WTC11 (cell line): Measurements from ENCODE around the gene MYO6. TPM values are rescaled to one million over a fixed set of nuclear protein-coding genes. Genes with fewer than 3 reads are reported as not detected.
A peak's percentile ranks its signal among the peaks of the same experiment; 100 is the strongest.

Experiments used
- ATAC-seq: fragments of 200-7000 bp; cut with Tn5 transposase; 2 replicates; pipeline ENCODE4 v1.10.0; 2021; ENCODE audit warnings: mild to moderate bottlenecking, moderate library complexity
- CTCF ChIA-PET: fragments of 300-600 bp; sonication (Branson Sonifier 250); formaldehyde crosslinking; loops from one replicate; lab custom pipeline; 2021; ENCODE audit warnings: antibody characterized with exemption; lab: Charles Lee
- POLR2A ChIA-PET: fragments of 350-600 bp; sonication (Branson Sonifier 250); formaldehyde crosslinking; loops from one replicate; lab custom pipeline; 2021; ENCODE audit warnings: antibody characterized with exemption; lab: Charles Lee
- DNase-seq: peaks from one replicate; pipeline ENCODE4 v3.0.0; 2021; ENCODE audit warnings: low spot score
- H3K27ac Mint-ChIP-seq: 2 replicates; pipeline ENCODE4 v1.8.0; 2021; ENCODE audit warnings: mixed read lengths
- H3K27me3 Mint-ChIP-seq: 2 replicates; pipeline ENCODE4 v1.8.0; 2021; ENCODE audit warnings: low read depth, mild to moderate bottlenecking, moderate library complexity, mixed read lengths
- H3K36me3 Mint-ChIP-seq: 2 replicates; pipeline ENCODE4 v1.8.0; 2021; ENCODE audit warnings: mixed read lengths
- H3K4me1 Mint-ChIP-seq: 2 replicates; pipeline ENCODE4 v1.8.0; 2022; ENCODE audit warnings: mixed read lengths
- H3K4me3 Mint-ChIP-seq: 2 replicates; pipeline ENCODE4 v1.8.0; 2021; ENCODE audit warnings: mild to moderate bottlenecking, moderate library complexity, mixed read lengths
- H3K9me3 Mint-ChIP-seq: 2 replicates; pipeline ENCODE4 v1.8.0; 2021; ENCODE audit warnings: mixed read lengths
- CREM ChIP-seq: sonication (generic); formaldehyde crosslinking; IDR thresholded peaks from 2 replicates; pipeline ENCODE4 v1.8.1; 2022; ENCODE audit warnings: mild to moderate bottlenecking, missing genetic modification reagents, moderate library complexity
- ESRRA ChIP-seq: sonication (generic); formaldehyde crosslinking; IDR thresholded peaks from 2 replicates; pipeline ENCODE4 v1.8.1; 2022; ENCODE audit warnings: mild to moderate bottlenecking, missing genetic modification reagents, borderline replicate concordance
- NFYB ChIP-seq: sonication (generic); formaldehyde crosslinking; conservative IDR thresholded peaks from 2 replicates; pipeline ENCODE4 v1.8.0; 2022; ENCODE audit warnings: low read depth, missing genetic modification reagents
- NR2C2 ChIP-seq: sonication (generic); formaldehyde crosslinking; IDR thresholded peaks from 2 replicates; pipeline ENCODE4 v1.8.0; 2022; ENCODE audit warnings: mild to moderate bottlenecking, missing genetic modification reagents
- total RNA-seq: library from RNA; stranded (reverse); gene quantifications from 3 replicates; pipeline ENCODE4 v1.2.3, GENCODE V29; 2021
- TF ChIP-seq, protein P1 (sequence below): sonication (generic); formaldehyde crosslinking; IDR thresholded peaks from 2 replicates; pipeline ENCODE4 v1.8.0; 2023; ENCODE audit warnings: missing genetic modification reagents
- TF ChIP-seq, protein P2 (sequence below): sonication (generic); formaldehyde crosslinking; IDR thresholded peaks from 2 replicates; pipeline ENCODE4 v1.8.1; 2023; ENCODE audit warnings: mild to moderate bottlenecking, missing genetic modification reagents, moderate library complexity
- TF ChIP-seq, protein P3 (sequence below): sonication (generic); formaldehyde crosslinking; IDR thresholded peaks from 2 replicates; pipeline ENCODE4 v1.8.0; 2022; ENCODE audit warnings: mild to moderate bottlenecking, missing genetic modification reagents
- TF ChIP-seq, protein P4 (sequence below): sonication (generic); formaldehyde crosslinking; IDR thresholded peaks from 2 replicates; pipeline ENCODE4 v1.8.0; 2022; ENCODE audit warnings: mild to moderate bottlenecking, missing genetic modification reagents
- TF ChIP-seq, protein P5 (sequence below): fragments of 200-600 bp; IDR thresholded peaks from 2 replicates; pipeline ENCODE4 v1.8.0; 2022; ENCODE audit warnings: antibody characterized with exemption
- TF ChIP-seq, protein P6 (sequence below): sonication (generic); formaldehyde crosslinking; IDR thresholded peaks from 2 replicates; pipeline ENCODE4 v1.8.0; 2022; ENCODE audit warnings: missing genetic modification reagents

The MYO6 gene
- total RNA-seq, 1 experiment from 2014 or later, result 32.6 TPM

DNA sequence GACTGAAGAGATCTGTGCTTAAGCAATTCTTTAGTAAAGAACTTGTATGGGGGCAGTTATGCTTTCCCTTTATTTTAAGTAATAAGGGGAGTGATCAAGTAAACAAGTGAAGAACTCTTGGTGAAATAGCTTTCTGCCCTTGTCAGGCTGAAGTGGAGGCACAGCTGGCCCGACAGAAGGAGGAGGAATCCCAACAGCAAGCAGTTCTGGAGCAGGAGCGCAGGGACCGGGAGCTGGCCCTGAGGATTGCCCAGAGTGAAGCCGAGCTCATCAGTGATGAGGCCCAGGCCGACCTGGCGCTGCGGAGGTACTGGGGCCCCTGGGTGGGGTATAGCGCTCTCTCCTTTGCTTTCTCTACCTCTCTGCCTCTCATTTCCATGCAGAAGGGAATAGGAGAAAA, 143.3 kb downstream of the MYO6 start (continued):
- TF ChIP-seq, protein P1, sequence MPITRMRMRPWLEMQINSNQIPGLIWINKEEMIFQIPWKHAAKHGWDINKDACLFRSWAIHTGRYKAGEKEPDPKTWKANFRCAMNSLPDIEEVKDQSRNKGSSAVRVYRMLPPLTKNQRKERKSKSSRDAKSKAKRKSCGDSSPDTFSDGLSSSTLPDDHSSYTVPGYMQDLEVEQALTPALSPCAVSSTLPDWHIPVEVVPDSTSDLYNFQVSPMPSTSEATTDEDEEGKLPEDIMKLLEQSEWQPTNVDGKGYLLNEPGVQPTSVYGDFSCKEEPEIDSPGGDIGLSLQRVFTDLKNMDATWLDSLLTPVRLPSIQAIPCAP (CRISPR knock-in tag), result no peak
- TF ChIP-seq, all 79 proteins: peak for 0

DNA sequence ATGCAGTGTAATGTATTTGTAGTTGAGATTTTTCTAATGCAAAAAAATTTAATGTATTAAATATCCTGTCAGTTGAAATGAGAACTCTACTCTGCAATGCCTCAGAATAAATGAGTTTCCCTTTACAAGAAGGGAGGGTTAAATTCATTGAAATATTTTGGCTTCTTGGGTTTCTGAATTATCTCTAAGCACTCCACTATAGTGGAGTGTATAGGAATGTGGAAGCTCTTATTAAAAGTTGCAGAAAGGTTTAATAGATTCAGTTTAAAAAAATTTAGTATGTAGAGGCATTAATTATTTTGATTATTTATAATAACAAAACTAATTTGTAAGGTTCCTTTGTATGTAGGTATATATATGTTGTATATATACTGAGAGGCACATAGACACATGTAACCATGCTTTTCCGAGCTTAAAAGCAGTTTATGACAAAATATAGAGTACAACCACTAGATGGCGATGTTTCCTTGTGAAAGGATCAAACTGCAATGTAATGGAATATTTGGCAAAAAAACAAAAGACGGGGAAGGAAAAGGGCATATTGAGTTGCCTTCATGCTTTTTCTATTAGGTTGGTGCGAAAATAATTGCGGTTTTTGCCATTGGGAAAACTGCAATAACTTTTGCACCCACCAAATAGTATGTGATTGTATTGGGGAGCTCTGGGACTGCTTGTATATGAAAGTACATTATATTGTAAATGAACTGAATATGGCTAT, 144.2 kb downstream of the MYO6 start:
- POLR2A ChIA-PET, result interaction anchor here (0.7 kb wide), 1 partner anchor 38 kb away, joined by 3 read pairs; no protein-coding TSS in a partner anchor

DNA sequence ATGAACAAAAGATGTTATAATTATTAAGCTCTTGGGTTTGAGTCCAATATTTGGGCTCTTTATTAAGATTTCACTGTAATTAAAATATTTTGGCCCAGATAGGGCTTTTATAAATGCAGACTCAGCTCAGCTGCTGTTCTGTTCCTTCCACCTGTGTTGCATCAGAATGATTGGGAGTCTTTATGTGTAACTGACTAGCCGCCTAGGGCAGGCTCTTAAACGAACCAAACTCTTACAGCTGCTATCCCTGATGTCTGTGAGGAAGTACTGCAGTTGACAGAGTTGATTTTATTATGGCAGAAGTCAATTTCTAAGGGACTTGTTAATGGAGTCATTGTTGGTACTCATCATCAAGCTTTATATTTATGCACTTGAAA, 144.7 kb downstream of the MYO6 start:
- no peak for TF ChIP-seq CREM (CRISPR knock-in tag)
- no peak for TF ChIP-seq NR2C2 (CRISPR knock-in tag)
- TF ChIP-seq ESRRA (CRISPR knock-in tag), result no peak
- no peak for TF ChIP-seq NFYB (CRISPR knock-in tag)
- TF ChIP-seq, protein P2, sequence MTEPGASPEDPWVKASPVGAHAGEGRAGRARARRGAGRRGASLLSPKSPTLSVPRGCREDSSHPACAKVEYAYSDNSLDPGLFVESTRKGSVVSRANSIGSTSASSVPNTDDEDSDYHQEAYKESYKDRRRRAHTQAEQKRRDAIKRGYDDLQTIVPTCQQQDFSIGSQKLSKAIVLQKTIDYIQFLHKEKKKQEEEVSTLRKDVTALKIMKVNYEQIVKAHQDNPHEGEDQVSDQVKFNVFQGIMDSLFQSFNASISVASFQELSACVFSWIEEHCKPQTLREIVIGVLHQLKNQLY (CRISPR knock-in tag), result no peak
- TF ChIP-seq, protein P3, sequence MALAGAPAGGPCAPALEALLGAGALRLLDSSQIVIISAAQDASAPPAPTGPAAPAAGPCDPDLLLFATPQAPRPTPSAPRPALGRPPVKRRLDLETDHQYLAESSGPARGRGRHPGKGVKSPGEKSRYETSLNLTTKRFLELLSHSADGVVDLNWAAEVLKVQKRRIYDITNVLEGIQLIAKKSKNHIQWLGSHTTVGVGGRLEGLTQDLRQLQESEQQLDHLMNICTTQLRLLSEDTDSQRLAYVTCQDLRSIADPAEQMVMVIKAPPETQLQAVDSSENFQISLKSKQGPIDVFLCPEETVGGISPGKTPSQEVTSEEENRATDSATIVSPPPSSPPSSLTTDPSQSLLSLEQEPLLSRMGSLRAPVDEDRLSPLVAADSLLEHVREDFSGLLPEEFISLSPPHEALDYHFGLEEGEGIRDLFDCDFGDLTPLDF (CRISPR knock-in tag), result no peak
- TF ChIP-seq, all 79 proteins: peak for 0
- Mint-ChIP-seq H3K4me1 (peaks cover 3% of the 10 kb centered on the region; the same call in 1 of the 2 replicates), H3K36me3 (peaks cover 5% of the 10 kb centered on the region), H3K9me3 (no peaks in the 10 kb centered on the region), H3K27me3 (no peaks in the 10 kb centered on the region), H3K4me3 (no peak overlapping the region), H3K27ac (0 out of 2 replicates have a peak overlapping the region, but pooled peaks have one; percentile 49)
- ChIA-PET POLR2A (interaction anchor here (0.7 kb wide), 1 partner anchor 38 kb away, joined by 3 read pairs; no protein-coding TSS in a partner anchor), CTCF (interaction anchor here (0.8 to 4.4 kb wide), 18 partner anchors 14 to 968 kb away, joined by 3 to 34 read pairs (median 4); no protein-coding TSS in a partner anchor)
- ATAC-seq, result peak; percentile 50; the same call in 1 of the 2 replicates
- no peak for DNase-seq

More for the DNA sequence above, 144.2 kb downstream of the MYO6 start:
- DNase-seq (no peak), ATAC-seq (peak; percentile 64)
- H3K36me3 Mint-ChIP-seq, result peaks cover 5% of the 10 kb centered on the region
- TF ChIP-seq, protein P4, sequence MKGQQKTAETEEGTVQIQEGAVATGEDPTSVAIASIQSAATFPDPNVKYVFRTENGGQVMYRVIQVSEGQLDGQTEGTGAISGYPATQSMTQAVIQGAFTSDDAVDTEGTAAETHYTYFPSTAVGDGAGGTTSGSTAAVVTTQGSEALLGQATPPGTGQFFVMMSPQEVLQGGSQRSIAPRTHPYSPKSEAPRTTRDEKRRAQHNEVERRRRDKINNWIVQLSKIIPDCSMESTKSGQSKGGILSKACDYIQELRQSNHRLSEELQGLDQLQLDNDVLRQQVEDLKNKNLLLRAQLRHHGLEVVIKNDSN, result no peak
- TF ChIP-seq, protein P5, sequence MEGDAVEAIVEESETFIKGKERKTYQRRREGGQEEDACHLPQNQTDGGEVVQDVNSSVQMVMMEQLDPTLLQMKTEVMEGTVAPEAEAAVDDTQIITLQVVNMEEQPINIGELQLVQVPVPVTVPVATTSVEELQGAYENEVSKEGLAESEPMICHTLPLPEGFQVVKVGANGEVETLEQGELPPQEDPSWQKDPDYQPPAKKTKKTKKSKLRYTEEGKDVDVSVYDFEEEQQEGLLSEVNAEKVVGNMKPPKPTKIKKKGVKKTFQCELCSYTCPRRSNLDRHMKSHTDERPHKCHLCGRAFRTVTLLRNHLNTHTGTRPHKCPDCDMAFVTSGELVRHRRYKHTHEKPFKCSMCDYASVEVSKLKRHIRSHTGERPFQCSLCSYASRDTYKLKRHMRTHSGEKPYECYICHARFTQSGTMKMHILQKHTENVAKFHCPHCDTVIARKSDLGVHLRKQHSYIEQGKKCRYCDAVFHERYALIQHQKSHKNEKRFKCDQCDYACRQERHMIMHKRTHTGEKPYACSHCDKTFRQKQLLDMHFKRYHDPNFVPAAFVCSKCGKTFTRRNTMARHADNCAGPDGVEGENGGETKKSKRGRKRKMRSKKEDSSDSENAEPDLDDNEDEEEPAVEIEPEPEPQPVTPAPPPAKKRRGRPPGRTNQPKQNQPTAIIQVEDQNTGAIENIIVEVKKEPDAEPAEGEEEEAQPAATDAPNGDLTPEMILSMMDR, result peak; percentile 75
- TF ChIP-seq, protein P6, sequence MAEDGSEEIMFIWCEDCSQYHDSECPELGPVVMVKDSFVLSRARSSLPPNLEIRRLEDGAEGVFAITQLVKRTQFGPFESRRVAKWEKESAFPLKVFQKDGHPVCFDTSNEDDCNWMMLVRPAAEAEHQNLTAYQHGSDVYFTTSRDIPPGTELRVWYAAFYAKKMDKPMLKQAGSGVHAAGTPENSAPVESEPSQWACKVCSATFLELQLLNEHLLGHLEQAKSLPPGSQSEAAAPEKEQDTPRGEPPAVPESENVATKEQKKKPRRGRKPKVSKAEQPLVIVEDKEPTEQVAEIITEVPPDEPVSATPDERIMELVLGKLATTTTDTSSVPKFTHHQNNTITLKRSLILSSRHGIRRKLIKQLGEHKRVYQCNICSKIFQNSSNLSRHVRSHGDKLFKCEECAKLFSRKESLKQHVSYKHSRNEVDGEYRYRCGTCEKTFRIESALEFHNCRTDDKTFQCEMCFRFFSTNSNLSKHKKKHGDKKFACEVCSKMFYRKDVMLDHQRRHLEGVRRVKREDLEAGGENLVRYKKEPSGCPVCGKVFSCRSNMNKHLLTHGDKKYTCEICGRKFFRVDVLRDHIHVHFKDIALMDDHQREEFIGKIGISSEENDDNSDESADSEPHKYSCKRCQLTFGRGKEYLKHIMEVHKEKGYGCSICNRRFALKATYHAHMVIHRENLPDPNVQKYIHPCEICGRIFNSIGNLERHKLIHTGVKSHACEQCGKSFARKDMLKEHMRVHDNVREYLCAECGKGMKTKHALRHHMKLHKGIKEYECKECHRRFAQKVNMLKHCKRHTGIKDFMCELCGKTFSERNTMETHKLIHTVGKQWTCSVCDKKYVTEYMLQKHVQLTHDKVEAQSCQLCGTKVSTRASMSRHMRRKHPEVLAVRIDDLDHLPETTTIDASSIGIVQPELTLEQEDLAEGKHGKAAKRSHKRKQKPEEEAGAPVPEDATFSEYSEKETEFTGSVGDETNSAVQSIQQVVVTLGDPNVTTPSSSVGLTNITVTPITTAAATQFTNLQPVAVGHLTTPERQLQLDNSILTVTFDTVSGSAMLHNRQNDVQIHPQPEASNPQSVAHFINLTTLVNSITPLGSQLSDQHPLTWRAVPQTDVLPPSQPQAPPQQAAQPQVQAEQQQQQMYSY (CRISPR knock-in tag), result no peak
- no peak overlapping the region for H3K4me3 Mint-ChIP-seq
- CTCF ChIA-PET, result interaction anchor here (0.5 to 4.4 kb wide), 32 partner anchors 9 to 985 kb away, joined by 3 to 34 read pairs (median 4); no protein-coding TSS in a partner anchor
- peaks cover 3% of the 10 kb centered on the region; the same call in 1 of the 2 replicates for H3K4me1 Mint-ChIP-seq
- H3K27me3 Mint-ChIP-seq, result no peaks in the 10 kb centered on the region
- H3K9me3 Mint-ChIP-seq, result no peaks in the 10 kb centered on the region
- 0 out of 2 replicates have a peak overlapping the region, but pooled peaks have one; percentile 7 for H3K27ac Mint-ChIP-seq
